Thoracic aorta (tissue), 2 donors: ENCODE measurements around the gene CNTLN. TPM values are rescaled to one million over a fixed set of nuclear protein-coding genes. Genes with fewer than 3 reads are reported as not detected.

Experiments used
- ATAC-seq: fragments of 150-250 bp; one replicate; pipeline ENCODE4 v1.8.0; 2017; ENCODE audit warnings: low read depth; ENCODE audit not compliant: insufficient number of reproducible peaks, low FRiP score
- DNase-seq: peaks from one replicate; pipeline ENCODE4 v3.0.0-alpha.2; 2020; ENCODE audit warnings: low spot score
- H3K27ac ChIP-seq, 2 donors: fragments of 200-600 bp; sonication (generic); 1 replicate in 1 of 2; 2 replicates in 1 of 2; pipeline ENCODE4 v1.5.1; 2016; ENCODE audit warnings: mild to moderate bottlenecking in 2 of 2, moderate library complexity in 2 of 2
- H3K27me3 ChIP-seq: fragments of 200-600 bp; sonication (generic); replicated peaks from 2 replicates; pipeline ENCODE4 v1.6.0; 2016; ENCODE audit warnings: mild to moderate bottlenecking; ENCODE audit not compliant: insufficient read depth
- H3K36me3 ChIP-seq: fragments of 200-600 bp; sonication (generic); one replicate; pipeline ENCODE4 v1.5.1; 2016
- H3K4me1 ChIP-seq, 2 donors: fragments of 200-600 bp; sonication (generic); 1 replicate in 1 of 2; 2 replicates in 1 of 2; pipeline versions ENCODE4 v1.5.1 to v1.6.0; 2016; ENCODE audit warnings: low read depth in 2 of 2, mild to moderate bottlenecking in 1 of 2; ENCODE audit not compliant: control insufficient read depth in 1 of 2
- H3K4me3 ChIP-seq: fragments of 200-600 bp; sonication (generic); 2 replicates; pipeline ENCODE4 v1.5.1; 2016; ENCODE audit warnings: mild to moderate bottlenecking
- H3K9me3 ChIP-seq: fragments of 200-600 bp; sonication (generic); 2 replicates; pipeline ENCODE4 v1.5.1; 2016
- total RNA-seq, 2 donors: library from RNA; depleted of rRNA; stranded (reverse); fragments of >200 nt; gene quantifications; one replicate each; pipeline versions ENCODE4 v1.1.0 to v1.2.3, GENCODE V29; 2016
- TF ChIP-seq, protein P1 (sequence below): fragments of 200-600 bp; sonication (generic); IDR thresholded peaks from one replicate; pipeline ENCODE4 v1.5.1; 2019; ENCODE audit warnings: antibody characterized with exemption

Gene CNTLN
- total RNA-seq, 2 donors from 2014 or later = 11.4 to 16.4 TPM

DNA sequence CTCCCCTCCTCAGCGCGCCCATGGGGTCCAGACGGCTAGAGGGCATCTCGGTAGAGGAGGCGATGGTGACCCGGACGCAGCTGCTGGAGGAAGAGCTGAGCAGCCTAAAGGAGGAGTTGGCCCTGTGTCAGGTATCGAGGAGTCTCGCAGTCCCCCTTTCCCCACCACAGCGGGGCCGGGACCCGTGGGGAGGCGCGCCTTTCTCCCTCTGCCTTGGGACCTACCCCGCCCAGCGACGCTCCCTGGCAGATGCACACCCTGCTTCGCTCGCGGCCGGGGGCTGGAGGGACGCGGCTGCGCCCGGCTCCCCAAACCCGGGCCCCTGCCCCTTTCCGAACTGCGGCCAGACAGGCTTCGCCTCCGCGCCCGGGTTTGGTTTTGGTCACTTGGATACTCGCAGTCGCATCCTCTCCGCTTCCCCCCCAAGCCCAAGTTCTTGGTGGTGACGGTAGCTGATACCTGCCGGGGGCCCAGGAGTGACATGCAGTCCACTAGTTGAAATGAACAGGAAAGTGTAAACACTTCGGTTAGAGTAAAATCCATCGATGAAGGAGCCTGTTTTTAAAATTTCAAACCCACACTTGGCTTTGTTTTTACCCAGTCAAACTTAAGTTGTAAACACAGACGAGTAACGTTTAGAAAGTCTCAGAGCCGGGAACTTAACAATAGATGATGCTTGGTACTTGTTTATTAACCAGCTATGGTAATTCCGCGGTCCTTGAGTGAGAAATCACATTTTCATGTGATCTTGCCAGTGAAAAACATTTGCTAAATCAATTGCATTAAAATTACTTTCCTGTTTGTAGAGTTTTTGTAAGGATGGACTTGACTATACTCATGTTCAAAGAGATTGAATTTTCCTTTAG, 688 bp downstream of the CNTLN start:
- DNase-seq (no peak), ATAC-seq (peak; percentile 29)
- H3K36me3 ChIP-seq = no peaks in the 10 kb centered on the region
- TF ChIP-seq, protein P1, sequence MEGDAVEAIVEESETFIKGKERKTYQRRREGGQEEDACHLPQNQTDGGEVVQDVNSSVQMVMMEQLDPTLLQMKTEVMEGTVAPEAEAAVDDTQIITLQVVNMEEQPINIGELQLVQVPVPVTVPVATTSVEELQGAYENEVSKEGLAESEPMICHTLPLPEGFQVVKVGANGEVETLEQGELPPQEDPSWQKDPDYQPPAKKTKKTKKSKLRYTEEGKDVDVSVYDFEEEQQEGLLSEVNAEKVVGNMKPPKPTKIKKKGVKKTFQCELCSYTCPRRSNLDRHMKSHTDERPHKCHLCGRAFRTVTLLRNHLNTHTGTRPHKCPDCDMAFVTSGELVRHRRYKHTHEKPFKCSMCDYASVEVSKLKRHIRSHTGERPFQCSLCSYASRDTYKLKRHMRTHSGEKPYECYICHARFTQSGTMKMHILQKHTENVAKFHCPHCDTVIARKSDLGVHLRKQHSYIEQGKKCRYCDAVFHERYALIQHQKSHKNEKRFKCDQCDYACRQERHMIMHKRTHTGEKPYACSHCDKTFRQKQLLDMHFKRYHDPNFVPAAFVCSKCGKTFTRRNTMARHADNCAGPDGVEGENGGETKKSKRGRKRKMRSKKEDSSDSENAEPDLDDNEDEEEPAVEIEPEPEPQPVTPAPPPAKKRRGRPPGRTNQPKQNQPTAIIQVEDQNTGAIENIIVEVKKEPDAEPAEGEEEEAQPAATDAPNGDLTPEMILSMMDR = no peak
- peak overlapping the region; percentile 63 to 83 for H3K27ac ChIP-seq
- H3K4me3 ChIP-seq = peak overlapping the region; percentile 93
- H3K4me1 ChIP-seq = peaks cover 3 to 20% of the 10 kb centered on the region in 2 donors
- no peaks in the 10 kb centered on the region for H3K27me3 ChIP-seq
- no peaks in the 10 kb centered on the region for H3K9me3 ChIP-seq

DNA sequence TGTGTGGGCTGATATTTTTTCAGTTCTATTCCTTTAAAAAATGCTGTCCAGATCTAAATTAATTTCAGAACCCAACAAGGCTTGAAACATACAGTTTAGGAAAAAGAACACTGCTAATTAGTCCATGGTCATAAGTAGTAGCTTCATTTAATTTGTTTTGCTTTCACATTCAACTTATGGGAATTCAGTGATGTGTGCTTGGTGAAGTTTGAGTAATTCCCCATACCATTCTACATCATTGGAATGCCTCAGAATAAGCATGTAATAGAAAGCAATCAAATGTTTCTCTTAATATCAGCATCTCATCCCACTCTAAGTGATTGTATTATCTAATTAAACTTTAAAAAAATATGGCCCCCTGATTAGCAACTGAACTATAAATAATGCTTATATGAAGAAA, 2.7 kb downstream of the CNTLN start:
- H3K27ac ChIP-seq = no peak overlapping the region
- peaks cover 3 to 20% of the 10 kb centered on the region in 2 donors for H3K4me1 ChIP-seq
- no peaks in the 10 kb centered on the region for H3K27me3 ChIP-seq
- TF ChIP-seq, protein P1 = no peak
- DNase-seq (no peak), ATAC-seq (no peak)
- no peaks in the 10 kb centered on the region for H3K9me3 ChIP-seq
- no peak overlapping the region for H3K4me3 ChIP-seq
- H3K36me3 ChIP-seq = no peaks in the 10 kb centered on the region

DNA sequence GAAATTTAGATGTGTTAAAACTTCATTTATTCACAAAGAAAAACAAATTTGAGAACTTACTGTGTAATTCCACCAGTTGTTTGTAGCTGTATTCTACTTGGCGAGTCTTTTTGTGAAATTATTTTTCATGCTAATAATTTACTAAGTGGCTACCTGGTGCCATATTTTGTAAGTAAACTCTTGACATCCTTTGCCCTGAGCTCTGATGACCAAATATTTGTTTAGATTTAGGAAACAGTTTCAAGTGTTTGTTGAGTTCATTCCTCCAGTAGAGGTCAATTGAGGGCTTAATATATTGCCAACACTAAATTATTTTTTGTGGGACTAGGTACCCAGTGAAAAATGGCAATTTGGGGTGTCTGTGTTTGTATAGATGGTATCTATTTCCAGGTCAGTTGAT, 3.7 kb downstream of the CNTLN start:
- Histone ChIP-seq H3K27ac (no peak overlapping the region), H3K36me3 (no peaks in the 10 kb centered on the region), H3K4me1 (peaks cover 3 to 20% of the 10 kb centered on the region in 2 donors), H3K9me3 (no peaks in the 10 kb centered on the region), H3K4me3 (no peak overlapping the region), H3K27me3 (no peaks in the 10 kb centered on the region)
- TF ChIP-seq, protein P1 = no peak
- DNase-seq (no peak), ATAC-seq (no peak)

DNA sequence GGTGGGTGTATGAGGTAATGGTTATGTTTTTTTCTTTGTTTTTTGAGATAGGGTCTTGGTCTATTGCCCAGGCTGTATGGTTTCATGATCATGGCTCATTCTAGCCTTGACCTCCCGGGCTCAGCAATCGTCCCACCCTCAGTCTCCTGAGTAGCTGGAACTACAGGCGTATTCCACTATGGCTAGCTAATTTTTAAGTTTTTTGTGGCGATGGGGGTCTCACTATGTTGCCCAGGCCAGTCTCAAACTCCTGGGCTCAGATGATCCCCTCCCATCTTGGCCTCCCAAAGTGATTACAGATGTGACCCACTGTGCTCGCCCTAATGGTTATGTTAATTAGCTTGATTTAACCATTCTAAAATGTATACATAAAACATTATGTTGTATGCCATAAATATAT, 5.6 kb downstream of the CNTLN start:
- ATAC-seq = no peak
- Histone ChIP-seq H3K4me3 (no peak overlapping the region), H3K36me3 (no peaks in the 10 kb centered on the region), H3K4me1 (peaks cover 0 to 10% of the 10 kb centered on the region in 2 donors), H3K27ac (no peak overlapping the region), H3K27me3 (no peaks in the 10 kb centered on the region), H3K9me3 (no peaks in the 10 kb centered on the region)
- TF ChIP-seq, protein P1 = no peak
- no peak for DNase-seq

DNA sequence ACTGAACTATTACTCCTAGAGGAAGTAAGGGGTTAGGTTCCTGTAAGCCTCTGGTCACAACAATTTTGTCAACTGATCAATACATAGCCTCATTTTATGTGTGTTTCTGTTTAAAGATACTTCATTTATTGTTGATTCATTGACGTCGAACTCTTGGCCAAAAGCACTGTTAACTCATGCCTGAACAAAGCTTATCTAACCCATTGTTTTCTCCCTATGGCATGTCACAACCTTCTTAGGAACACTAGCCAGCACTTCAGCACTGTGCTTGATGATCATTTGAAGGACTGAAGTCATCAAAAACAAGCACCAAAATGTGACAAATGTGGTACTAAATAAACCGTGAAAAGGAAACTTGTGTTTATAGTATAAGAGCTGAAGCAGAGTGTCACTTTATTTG, 13.5 kb downstream of the CNTLN start:
- TF ChIP-seq, protein P1 = no peak
- DNase-seq = no peak
- no peak for ATAC-seq
- Histone ChIP-seq H3K27me3 (no peaks in the 10 kb centered on the region), H3K36me3 (no peaks in the 10 kb centered on the region), H3K27ac (no peak overlapping the region), H3K9me3 (no peaks in the 10 kb centered on the region), H3K4me1 (no peaks in the 10 kb centered on the region), H3K4me3 (no peak overlapping the region)
